Activated naive CD4-positive, alpha-beta T cell treated with anti-CD3 and anti-CD28 coated beads, Interleukin-2, amount 50 U/mL, for 24 hours (primary cell): ENCODE results near the gene NACAD.

Experiments used
- H3K27ac Mint-ChIP-seq: one replicate; pipeline ENCODE4 v1.8.0; 2021; ENCODE audit warnings: mild to moderate bottlenecking, mixed read lengths
- H3K27me3 Mint-ChIP-seq: one replicate; pipeline ENCODE4 v1.8.0; 2021; ENCODE audit warnings: mixed read lengths
- H3K36me3 Mint-ChIP-seq: one replicate; pipeline ENCODE4 v1.8.0; 2021; ENCODE audit warnings: mixed read lengths
- H3K4me1 Mint-ChIP-seq: one replicate; pipeline ENCODE4 v1.8.0; 2021; ENCODE audit warnings: mixed read lengths
- H3K4me3 Mint-ChIP-seq: one replicate; pipeline ENCODE4 v1.8.0; 2021; ENCODE audit warnings: mild to moderate bottlenecking, mixed read lengths
- H3K9me3 Mint-ChIP-seq: one replicate; pipeline ENCODE4 v1.8.0; 2021; ENCODE audit warnings: mixed read lengths

Gene NACAD

GRCh38 chr7:45061352-45061751, 27.4 kb downstream of the NACAD start:
- H3K4me3 Mint-ChIP-seq: no peak overlapping the region
- peak overlapping the region; percentile 93 for H3K27ac Mint-ChIP-seq
- H3K9me3 Mint-ChIP-seq: no peaks in the 10 kb centered on the region
- no peaks in the 10 kb centered on the region for H3K27me3 Mint-ChIP-seq
- peaks cover 13% of the 10 kb centered on the region for H3K36me3 Mint-ChIP-seq
- H3K4me1 Mint-ChIP-seq: peaks cover 56% of the 10 kb centered on the region

GRCh38 chr7:45060295-45060694, 28.5 kb downstream of the NACAD start:
- Mint-ChIP-seq H3K9me3 (no peaks in the 10 kb centered on the region), H3K27ac (peak overlapping the region; percentile 92), H3K36me3 (peaks cover 17% of the 10 kb centered on the region), H3K4me3 (no peak overlapping the region), H3K4me1 (peaks cover 57% of the 10 kb centered on the region), H3K27me3 (no peaks in the 10 kb centered on the region)

GRCh38 chr7:45057878-45058277, 30.9 kb downstream of the NACAD start:
- H3K9me3 Mint-ChIP-seq: no peaks in the 10 kb centered on the region
- H3K27ac Mint-ChIP-seq: peak overlapping the region; percentile 80
- H3K4me1 Mint-ChIP-seq: peaks cover 78% of the 10 kb centered on the region
- H3K36me3 Mint-ChIP-seq: peaks cover 26% of the 10 kb centered on the region
- no peak overlapping the region for H3K4me3 Mint-ChIP-seq
- no peaks in the 10 kb centered on the region for H3K27me3 Mint-ChIP-seq

GRCh38 chr7:45055594-45056219, 33.1 kb downstream of the NACAD start:
- H3K4me1 Mint-ChIP-seq: peaks cover 77% of the 10 kb centered on the region
- H3K27ac Mint-ChIP-seq: peak overlapping the region; percentile 91
- no peaks in the 10 kb centered on the region for H3K9me3 Mint-ChIP-seq
- peaks cover 27% of the 10 kb centered on the region for H3K36me3 Mint-ChIP-seq
- no peaks in the 10 kb centered on the region for H3K27me3 Mint-ChIP-seq
- peak overlapping the region; percentile 16 for H3K4me3 Mint-ChIP-seq

GRCh38 chr7:45055016-45055415, 33.8 kb downstream of the NACAD start:
- H3K9me3 Mint-ChIP-seq: no peaks in the 10 kb centered on the region
- peak overlapping the region; percentile 19 for H3K4me3 Mint-ChIP-seq
- H3K27ac Mint-ChIP-seq: peak overlapping the region; percentile 88
- peaks cover 77% of the 10 kb centered on the region for H3K4me1 Mint-ChIP-seq
- H3K27me3 Mint-ChIP-seq: no peaks in the 10 kb centered on the region
- H3K36me3 Mint-ChIP-seq: peaks cover 26% of the 10 kb centered on the region

- Mint-ChIP-seq H3K4me1 (peaks cover 73% of the 10 kb centered on the region), H3K27ac (peak overlapping the region; percentile 88), H3K9me3 (no peaks in the 10 kb centered on the region), H3K36me3 (peaks cover 26% of the 10 kb centered on the region), H3K27me3 (no peaks in the 10 kb centered on the region), H3K4me3 (no peak overlapping the region)
Observed at GRCh38 chr7:45054442-45054841, 34.3 kb downstream of the NACAD start.

GRCh38 chr7:45053941-45054340, 34.8 kb downstream of the NACAD start:
- Mint-ChIP-seq H3K4me3 (no peak overlapping the region), H3K27me3 (no peaks in the 10 kb centered on the region), H3K27ac (peak overlapping the region; percentile 78), H3K9me3 (no peaks in the 10 kb centered on the region), H3K4me1 (peaks cover 72% of the 10 kb centered on the region), H3K36me3 (peaks cover 26% of the 10 kb centered on the region)

GRCh38 chr7:45053401-45053800, 35.4 kb downstream of the NACAD start:
- no peaks in the 10 kb centered on the region for H3K27me3 Mint-ChIP-seq
- H3K4me3 Mint-ChIP-seq: no peak overlapping the region
- H3K9me3 Mint-ChIP-seq: no peaks in the 10 kb centered on the region
- H3K36me3 Mint-ChIP-seq: peaks cover 26% of the 10 kb centered on the region
- peaks cover 73% of the 10 kb centered on the region for H3K4me1 Mint-ChIP-seq
- H3K27ac Mint-ChIP-seq: peak overlapping the region; percentile 78

- Mint-ChIP-seq H3K9me3 (no peaks in the 10 kb centered on the region), H3K27me3 (no peaks in the 10 kb centered on the region), H3K4me3 (no peak overlapping the region), H3K36me3 (peaks cover 21% of the 10 kb centered on the region), H3K4me1 (peaks cover 69% of the 10 kb centered on the region), H3K27ac (peak overlapping the region; percentile 4)
Observed at GRCh38 chr7:45052011-45052410, 36.8 kb downstream of the NACAD start.

- Mint-ChIP-seq H3K4me3 (no peak overlapping the region), H3K27ac (peak overlapping the region; percentile 57), H3K36me3 (peaks cover 17% of the 10 kb centered on the region), H3K9me3 (no peaks in the 10 kb centered on the region), H3K27me3 (no peaks in the 10 kb centered on the region), H3K4me1 (peaks cover 66% of the 10 kb centered on the region)
Observed at GRCh38 chr7:45050198-45050597, 38.6 kb downstream of the NACAD start.

- H3K27ac Mint-ChIP-seq: no peak overlapping the region
- no peaks in the 10 kb centered on the region for H3K27me3 Mint-ChIP-seq
- no peak overlapping the region for H3K4me3 Mint-ChIP-seq
- peaks cover 13% of the 10 kb centered on the region for H3K36me3 Mint-ChIP-seq
- H3K4me1 Mint-ChIP-seq: peaks cover 63% of the 10 kb centered on the region
- H3K9me3 Mint-ChIP-seq: no peaks in the 10 kb centered on the region
Observed at GRCh38 chr7:45048748-45049147, 40.0 kb downstream of the NACAD start.

- Mint-ChIP-seq H3K36me3 (peaks cover 18% of the 10 kb centered on the region), H3K4me1 (peaks cover 61% of the 10 kb centered on the region), H3K27me3 (no peaks in the 10 kb centered on the region), H3K9me3 (no peaks in the 10 kb centered on the region), H3K27ac (peak overlapping the region; percentile 55), H3K4me3 (no peak overlapping the region)
Observed at GRCh38 chr7:45044338-45044737, 44.4 kb downstream of the NACAD start.

GRCh38 chr7:45039106-45039505, 49.7 kb downstream of the NACAD start:
- Mint-ChIP-seq H3K36me3 (peaks cover 15% of the 10 kb centered on the region), H3K4me1 (peaks cover 82% of the 10 kb centered on the region), H3K27me3 (no peaks in the 10 kb centered on the region), H3K27ac (peak overlapping the region; percentile 90), H3K4me3 (no peak overlapping the region), H3K9me3 (no peaks in the 10 kb centered on the region)

- H3K4me3 Mint-ChIP-seq: peak overlapping the region; percentile 44
Observed at GRCh38 chr7:45037876-45038275, 50.9 kb downstream of the NACAD start.

GRCh38 chr7:45036796-45037195, 52.0 kb downstream of the NACAD start:
- Mint-ChIP-seq H3K4me3 (peak overlapping the region; percentile 78), H3K9me3 (no peaks in the 10 kb centered on the region), H3K27ac (peak overlapping the region; percentile 96), H3K27me3 (no peaks in the 10 kb centered on the region), H3K36me3 (peaks cover 8% of the 10 kb centered on the region), H3K4me1 (peaks cover 85% of the 10 kb centered on the region)

More at GRCh38 chr7:45037876-45038275, 50.9 kb downstream of the NACAD start:
- H3K9me3 Mint-ChIP-seq: no peaks in the 10 kb centered on the region
- peak overlapping the region; percentile 90 for H3K27ac Mint-ChIP-seq
- peaks cover 11% of the 10 kb centered on the region for H3K36me3 Mint-ChIP-seq
- peaks cover 83% of the 10 kb centered on the region for H3K4me1 Mint-ChIP-seq
- H3K27me3 Mint-ChIP-seq: no peaks in the 10 kb centered on the region

GRCh38 chr7:45036317-45036716, 52.5 kb downstream of the NACAD start:
- H3K27ac Mint-ChIP-seq: peak overlapping the region; percentile 96
- no peaks in the 10 kb centered on the region for H3K27me3 Mint-ChIP-seq
- H3K9me3 Mint-ChIP-seq: no peaks in the 10 kb centered on the region
- peak overlapping the region; percentile 78 for H3K4me3 Mint-ChIP-seq
- peaks cover 83% of the 10 kb centered on the region for H3K4me1 Mint-ChIP-seq
- H3K36me3 Mint-ChIP-seq: peaks cover 8% of the 10 kb centered on the region

- Mint-ChIP-seq H3K27me3 (no peaks in the 10 kb centered on the region), H3K4me1 (peaks cover 80% of the 10 kb centered on the region), H3K4me3 (peak overlapping the region; percentile 78), H3K36me3 (peaks cover 8% of the 10 kb centered on the region), H3K9me3 (no peaks in the 10 kb centered on the region), H3K27ac (peak overlapping the region; percentile 96)
Observed at GRCh38 chr7:45035893-45036292, 52.9 kb downstream of the NACAD start.
